HK-2 (cell line): ENCODE results near the gene CALM3.
A peak's percentile ranks its signal among the peaks of the same experiment; 100 is the strongest.
"Not testable (repeated sequence)": the region's sequence is repeated elsewhere in the genome, so short reads cannot be mapped to it uniquely, and the experiment has no call there.

Experiments
- DNase-seq: peaks from one replicate; pipeline ENCODE4 v3.0.0-alpha.2; 2018; ENCODE audit not compliant: unreplicated experiment

The CALM3 gene

DNA sequence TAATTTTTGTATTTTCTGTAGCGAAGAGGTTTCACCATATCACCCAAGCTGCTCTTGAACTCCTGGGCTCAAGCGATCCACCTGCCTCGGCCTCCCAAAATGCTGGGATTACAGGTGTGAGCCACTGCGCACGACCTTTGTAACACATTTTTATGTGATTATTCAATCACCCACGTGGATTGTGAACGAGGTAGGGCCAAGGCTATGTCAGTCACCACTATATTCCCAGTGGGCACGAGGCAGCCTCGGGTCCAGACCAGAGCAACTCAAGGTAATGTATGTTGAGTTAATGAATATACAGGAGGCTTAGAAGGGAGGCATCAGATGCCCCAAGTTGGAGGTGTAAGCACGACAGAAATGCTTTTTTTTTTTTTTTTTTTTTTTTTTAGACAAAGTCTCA, 14.8 kb downstream of the CALM3 start:
- no peak for DNase-seq

DNA sequence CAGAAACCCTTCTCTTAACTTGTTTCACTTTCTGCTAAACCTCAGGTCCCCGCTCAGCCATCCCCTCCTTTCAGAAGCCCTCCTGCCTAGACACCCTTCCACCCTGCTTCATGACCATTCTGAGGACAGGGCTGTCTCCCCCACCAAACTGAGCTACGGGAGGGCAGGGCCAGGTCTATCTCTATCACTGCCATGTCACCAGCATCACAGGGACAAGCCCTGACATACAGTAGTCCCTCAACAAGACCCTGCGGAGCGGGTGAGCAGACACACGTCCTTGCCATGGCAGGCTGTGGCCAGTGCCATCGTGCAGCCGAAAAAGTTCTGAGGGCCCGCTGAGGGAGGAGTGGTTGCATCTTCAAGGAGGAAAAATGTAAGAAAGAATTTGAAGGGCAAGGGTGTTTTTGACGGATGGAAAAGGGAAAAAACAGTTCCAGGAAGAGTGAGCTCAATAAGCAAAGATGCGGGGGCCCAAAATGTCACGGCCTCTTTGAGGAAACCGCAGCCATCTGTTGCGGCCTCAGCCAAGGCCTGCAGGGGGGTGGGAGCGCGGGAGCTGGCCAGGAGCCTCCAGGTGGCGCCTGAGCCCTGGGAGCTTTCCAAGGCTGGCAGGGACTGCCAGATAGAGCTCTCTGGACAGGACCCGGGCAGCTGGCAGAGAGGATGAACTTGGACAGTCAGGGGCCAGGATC, 15.6 kb downstream of the CALM3 start:
- DNase-seq: peak; percentile 64

DNA sequence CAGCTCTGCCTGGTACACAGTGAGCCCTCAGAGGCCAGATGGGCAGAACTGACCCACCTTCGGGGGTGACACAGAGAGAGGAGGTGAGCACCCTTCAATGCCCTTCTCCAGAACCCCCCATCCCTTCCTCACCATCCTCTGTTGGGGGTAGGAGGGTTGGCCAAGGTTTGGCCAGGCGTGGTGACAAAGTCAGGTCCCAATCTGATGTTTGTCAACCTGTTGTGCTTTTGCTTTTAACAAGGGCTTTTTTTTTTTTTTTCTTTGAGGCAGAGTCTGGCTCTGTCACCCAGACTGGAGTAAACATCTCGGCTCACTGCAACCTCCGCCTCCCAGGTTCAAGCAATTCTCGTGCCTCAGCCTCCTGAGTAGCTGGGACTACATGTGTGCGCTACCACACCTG, 16.5 kb downstream of the CALM3 start:
- no peak for DNase-seq

DNA sequence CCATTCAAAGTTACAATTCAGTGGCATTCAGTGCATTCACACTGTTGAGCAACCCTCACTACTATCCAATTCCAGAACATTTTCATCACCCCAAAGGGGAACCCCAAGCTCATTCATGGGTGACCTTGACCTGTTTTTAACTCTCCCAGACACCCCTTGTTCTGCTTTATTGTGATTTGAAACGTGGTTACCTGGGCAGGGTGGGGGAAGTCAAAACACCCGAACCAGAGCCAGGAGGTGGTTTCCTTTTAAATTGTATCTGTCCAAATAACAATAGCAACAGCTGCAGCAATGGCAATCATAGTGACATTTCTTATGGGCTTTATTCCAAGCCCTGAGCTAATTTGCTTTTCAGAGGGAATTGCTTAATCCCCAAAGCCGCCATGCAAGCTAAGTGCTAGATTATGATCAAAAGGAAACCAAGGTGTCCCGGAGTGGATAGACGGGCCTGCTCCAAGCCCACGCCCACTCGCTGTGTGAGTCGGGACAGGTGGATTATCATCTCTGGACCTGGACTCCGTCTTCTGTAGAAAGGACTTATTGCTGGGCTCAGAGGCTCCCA, 17.6 kb downstream of the CALM3 start:
- DNase-seq: no peak

DNA sequence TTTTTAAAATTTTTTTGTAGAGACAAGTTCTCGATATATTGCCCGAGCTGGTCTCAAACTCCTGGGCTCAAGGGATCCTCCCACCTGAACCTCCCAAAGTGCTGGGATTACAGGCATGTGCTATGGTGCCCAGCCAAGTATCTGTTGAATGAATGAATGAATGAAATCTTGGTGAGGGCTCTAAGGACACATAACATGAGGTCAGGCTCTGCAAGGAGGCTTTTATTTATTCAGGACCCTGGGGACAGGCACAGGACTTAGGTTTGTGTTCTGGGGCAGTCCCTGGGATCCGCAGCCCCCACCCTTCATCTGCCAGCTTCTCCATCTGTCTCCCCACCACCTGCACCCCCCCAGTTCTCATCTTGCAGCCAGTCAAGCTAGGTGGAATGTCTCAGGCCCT, 19.1 kb downstream of the CALM3 start:
- no peak for DNase-seq

DNA sequence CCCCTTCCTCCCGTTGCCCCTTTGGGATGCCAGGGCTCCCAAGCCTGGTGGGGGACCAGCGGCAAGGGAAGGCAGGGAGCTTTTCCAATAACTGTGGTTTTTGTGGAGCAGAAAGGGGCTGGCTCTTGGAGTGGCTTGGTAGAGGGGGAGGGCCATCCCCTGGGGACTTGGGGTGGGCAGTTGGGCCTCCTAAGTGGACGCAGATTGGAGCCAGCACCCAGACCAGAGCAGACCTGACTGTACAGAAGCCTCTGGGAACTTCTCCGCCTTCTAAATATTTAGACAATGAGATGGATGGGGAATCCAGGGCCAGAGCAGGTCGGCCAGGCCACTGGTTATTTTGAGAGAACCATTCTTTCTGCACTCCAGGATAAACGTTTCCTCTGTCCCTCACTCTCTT, 19.6 kb downstream of the CALM3 start:
- DNase-seq: no peak

DNA sequence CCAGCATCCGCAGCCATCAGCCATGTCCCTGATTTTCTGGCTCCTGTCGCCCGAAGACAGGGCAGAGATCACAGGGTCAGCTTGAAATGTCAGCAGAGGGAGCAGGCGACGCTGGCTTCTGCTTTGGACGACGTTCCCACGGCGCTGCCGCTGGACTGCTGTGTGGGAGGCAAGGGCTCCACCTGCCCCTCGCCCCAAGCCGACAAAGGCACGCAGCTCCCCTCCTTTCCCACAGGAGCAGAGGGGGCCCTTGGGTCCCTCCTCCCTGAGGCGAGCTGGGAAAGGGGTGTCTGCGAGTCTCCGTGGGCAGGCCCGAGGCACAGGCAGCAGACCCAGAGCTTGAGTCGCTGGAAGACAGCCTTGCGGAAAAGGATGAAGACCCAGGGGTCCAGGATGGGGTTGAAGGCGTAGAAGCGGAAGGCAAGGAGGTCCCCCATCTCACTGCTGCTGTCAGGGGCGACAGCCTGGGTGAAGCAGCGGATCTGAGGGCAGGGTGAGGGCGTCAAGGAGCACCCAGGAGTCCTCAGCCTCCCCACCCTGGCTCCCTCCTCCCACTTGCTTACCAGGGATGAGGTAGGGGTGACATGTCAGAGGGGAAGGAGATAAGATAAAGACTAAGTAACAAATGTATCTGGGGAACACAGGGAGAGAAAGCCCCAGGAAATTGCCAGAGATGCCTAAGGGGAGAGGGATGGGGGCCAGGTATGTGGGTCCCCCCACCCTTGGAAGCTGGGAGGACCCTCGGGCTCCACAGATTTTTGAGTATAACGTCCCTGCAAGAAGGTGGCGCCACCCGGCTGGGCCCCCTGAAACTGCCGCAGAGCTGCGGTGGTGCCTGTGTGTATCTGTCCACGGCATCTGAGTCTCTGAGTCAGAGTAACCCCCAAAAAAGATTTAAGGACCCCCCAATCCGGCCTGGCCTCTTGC, 20.3 kb downstream of the CALM3 start:
- no peak for DNase-seq

DNA sequence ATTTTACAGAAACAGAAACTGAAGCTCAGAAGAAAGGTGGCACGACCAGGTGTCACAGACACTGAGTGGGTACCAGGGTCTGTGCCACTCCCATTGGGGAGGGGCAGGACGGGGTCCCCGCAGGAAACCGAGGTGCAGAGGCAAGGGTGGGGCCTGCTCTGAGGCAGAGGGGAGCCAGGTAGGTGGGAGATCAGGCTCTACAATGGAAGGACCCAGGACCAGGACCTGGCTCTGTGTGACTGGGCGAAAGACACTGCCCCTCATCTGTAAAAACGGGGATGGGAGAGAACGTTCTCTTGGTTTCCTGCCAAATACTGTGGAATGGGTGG, 21.0 kb downstream of the CALM3 start:
- no peak for DNase-seq

DNA sequence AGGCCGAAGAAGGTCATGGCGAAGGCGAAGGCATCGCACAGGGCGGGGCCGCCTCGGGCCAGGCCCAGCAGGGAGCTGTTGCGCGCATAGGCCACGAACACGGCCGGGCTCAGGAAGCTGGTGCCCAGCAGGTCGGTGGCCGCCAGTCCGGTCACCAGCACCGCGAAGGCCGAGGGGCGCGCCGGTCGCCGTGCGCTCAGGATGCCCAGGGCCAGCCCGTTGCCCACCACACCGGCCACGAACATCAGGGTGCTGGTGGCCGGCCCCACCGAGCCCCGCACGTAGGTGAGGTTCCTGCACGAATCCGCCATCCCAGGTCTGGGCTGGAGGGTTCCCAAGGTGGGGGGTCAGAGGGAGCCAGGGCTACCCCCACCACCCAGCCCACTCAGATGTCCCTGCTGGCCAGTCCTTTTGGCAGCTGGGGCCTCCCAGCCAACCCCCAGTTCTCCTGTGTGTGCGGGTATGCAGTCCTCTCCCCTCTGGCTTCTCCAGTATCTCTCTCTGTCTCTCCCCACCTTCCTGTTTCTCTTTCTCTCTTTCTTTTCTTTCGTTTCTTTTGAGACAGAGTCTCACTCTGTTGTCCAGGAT, 22.9 kb downstream of the CALM3 start:
- DNase-seq: no peak

DNA sequence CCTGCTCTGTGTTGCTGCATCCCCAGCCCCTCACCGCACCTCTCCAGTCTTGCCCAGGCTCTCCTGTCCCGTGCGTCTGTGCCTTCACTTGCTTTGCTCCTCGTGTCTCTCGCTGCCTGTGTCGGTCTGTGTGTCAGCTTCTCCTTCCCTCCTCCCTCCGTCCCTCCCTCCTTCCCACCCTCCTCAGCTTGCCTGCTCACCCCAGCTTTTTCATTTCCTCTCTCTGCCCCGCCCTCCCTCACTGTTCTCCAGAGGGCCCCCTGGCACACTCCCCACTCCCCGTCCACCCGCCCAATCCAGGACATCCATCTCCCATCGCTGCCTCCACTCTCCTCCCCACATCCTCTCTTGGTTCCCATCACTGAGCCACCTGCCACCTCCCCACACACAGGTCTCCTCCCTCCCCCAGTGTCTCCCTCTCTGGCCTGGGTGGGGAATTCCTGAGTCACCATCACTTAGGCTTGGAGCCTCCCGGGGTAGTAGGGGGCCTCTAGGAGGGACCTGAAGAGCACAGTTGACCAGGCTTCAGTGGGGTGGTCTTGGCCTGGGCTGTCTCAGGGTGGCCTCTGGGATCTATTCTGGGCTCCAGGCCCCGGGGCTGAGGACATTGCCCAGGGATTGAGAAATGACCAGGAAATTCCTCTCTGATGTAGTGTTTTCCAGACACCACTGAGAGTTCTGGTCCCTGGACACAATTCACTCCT, 24.0 kb downstream of the CALM3 start, which contains the start of gene PTGIR:
TSS of gene PTGIR (minus strand) at position 132 of the 704 bp plus-strand sequence. CDS start 864 bp downstream, outside the sequence.
- DNase-seq: no peak

DNA sequence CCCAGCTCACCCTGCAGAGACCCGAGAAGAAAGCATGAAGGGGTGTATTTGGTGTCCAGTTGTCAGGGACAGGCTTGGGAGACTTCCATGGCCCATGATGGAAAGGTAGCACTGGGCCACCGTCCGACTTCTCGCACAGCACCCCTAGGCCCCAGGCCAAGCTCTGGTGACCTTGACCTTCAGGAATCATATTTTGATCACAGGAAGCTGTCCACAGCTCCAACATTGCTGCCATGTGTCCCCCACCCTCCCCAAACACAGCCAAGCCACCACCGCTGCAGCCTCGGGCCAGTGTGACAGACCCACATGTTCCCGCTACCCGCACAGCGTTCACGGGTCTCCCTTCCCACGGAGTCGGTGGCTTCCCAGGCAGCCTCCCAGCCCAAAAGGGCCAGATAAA, 24.6 kb downstream of the CALM3 start:
- DNase-seq: no peak

DNA sequence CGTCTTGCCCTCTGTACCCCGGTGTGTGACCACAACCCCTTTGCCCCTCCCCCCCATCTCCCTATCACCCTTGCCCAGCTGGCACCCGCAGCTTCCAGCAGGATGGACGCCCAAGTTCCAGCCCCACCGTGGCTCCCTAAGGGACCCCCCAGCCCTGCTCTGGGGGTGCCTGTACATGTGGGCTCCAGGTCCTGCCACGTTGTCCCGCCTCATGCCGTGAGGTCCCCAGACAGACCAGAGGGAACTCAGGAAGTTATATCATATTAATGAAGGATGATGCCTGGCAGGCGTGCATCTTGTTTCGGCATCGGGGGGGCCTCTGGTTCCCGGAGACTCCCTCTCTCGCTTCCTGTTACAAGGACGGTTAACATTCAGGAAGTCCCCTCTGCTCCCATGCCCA, 25.3 kb downstream of the CALM3 start:
- no peak for DNase-seq

DNA sequence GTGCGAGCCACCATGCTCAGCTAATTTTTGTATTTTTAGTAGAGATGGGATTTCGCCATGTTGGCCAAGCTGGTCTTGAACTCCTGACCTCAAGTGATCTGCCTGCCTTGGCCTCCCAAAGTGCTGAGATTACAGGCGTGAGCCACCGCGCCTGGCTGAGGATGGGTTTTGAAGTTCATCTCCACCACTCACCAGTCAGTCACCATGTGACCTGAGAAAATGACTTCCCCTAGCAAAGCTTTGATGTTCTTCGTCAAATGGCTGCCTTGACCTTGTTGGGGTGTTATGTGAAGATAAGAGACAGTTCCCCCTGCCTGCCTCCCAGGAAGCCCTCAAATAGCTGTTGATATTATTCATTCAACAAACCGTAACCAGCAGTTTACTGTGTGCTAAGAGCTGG, 27.8 kb downstream of the CALM3 start:
- DNase-seq: not testable (repeated sequence)

DNA sequence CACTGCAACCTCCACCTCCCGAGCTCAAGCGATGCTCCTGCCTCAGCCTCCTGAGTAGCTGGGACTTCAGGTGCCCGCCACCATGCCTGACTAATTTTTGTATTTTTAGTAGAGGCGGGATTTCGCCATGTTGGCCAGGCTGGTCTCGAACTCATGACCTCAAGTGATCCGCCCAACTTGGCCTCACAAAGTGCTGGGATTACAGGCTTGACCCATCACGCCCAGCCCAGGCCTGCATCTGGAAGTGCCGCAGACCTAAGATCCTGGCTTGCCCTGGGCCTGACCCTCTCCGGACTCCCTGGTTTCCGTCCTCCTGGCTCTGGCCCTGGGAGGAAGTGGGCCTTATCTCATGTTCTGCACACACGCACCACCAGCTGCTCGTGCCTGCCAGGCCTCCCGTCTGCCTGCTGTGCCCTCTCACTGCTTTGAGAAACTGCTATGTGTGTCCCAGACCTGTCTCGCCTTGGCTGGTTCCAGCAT, 28.5 kb downstream of the CALM3 start:
- no peak for DNase-seq

DNA sequence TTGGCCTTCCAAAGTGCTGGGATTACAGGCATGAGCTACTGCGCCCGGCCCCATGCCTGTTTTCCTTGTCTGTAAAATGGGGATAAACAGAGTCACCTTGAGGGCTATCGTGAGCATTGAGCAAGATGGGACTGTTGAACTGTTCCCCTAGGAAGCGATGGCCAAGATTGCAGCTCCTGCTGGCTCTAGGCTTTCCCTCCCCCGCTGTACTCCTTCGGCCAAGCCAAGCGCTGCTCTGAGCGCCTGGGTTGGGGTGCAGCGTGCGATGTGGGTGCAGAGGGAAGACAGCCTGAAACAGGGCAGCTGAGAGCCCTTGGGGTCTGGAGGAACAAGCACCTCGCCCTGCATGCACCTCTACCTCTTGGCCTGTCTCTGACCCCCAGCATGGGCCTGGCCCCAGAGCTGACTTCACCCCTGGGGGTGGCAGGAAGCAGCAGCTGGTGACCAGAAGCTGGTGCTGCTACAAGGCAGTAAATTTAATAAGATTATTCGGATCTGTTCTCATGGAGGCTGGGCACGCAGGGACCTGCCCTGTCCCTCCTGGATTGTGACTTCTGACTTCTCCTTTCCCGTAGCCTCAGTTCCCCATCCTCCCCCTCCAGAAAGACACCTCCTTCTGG, 29.6 kb downstream of the CALM3 start:
- no peak for DNase-seq

DNA sequence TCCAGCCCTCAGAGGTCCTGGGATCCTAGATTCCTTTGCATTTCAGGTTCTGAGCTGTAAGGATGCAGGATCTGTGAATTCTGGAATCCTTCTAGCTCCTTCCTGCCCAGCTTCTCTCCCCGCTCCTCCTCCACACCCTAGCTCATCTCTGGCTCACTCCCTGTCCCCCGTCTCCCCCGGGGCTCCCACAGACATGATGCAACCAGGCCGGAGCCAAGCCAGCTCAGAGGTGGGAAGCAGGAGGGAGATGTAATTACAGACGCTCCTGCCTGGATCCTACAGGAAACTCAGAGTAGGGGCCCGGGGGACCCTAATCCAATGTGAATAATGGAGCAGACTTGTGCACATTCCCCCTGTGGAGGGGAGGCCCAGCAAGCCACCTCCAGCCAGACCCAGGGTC, 30.4 kb downstream of the CALM3 start:
- no peak for DNase-seq

DNA sequence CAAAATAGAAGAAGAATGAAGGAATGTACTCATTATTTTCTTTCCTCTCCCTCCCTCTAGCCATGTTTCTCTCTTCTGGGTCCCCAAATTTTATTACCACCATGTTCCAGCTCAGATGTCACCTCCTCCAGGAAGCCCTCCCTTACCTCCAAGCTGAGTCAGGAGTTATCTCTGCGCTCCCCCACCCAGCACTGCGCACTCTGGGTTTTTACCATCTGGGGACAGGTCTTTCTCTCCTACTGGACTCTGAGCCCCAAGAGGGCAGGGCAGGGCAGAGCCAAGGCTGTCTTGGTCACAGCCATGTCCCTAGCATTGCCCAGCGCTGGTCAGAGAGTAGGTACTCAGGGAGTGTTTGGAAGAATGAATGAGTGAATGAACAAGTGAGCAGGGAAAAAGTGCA, 32.0 kb downstream of the CALM3 start:
- DNase-seq: no peak

DNA sequence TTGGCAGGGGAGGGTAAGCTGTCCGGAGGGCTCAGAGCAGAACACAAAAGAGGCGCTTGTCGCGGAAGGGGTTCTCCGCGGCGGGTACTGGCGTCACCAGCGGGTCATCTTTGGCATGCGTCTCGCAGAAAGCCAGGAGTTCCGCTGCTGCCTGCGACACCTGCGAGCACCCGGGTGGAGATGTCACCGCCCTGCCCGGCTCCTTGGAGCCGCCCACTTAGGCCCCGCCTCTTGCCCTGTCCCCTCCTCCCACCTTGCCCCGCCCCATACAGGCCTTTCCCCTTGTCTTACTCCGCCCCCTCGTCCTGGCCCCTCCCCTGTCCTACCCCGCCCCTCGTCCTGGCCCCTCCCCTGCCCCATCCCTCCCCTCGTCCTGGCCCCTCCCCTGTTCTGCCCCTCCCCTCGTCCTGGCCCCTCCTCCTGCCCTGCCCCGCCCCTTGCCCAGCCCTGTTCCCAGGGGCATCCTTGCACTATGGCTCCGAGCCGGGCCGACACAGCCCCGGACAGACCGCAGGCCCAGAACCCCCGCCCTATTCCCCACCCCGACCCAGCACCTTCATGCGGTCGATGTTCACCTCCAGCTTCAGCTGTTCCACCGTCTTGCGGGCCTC, 33.0 kb downstream of the CALM3 start:
- peak; percentile 87 for DNase-seq

DNA sequence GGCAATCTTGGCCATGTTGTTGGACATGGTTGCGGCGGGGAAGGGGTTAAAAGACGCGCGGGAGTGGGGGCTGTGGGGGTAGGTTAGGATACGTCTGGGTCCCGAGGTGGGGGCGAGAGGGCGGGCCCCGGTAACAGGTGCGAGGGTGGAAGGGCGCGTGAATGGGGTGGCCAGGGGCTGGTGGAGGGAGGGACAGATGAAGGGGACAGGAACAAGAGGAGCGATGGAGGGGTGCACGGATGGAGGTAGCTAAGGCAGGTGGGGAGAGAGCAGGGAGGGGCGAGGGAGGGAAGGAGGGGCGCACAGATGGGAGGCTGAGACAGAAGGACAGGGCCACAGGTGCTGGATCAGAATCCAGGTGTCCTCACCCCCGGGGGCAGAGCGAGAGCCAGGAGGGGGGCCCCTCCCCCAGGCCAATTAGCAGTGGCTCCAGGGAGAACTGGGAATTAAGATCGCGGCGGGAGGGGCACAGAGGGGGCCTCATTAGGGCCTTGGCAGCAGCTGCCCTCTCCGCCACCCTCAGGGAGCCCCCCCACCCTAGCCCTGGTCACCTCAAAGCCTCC, 33.6 kb downstream of the CALM3 start:
- no peak for DNase-seq

DNA sequence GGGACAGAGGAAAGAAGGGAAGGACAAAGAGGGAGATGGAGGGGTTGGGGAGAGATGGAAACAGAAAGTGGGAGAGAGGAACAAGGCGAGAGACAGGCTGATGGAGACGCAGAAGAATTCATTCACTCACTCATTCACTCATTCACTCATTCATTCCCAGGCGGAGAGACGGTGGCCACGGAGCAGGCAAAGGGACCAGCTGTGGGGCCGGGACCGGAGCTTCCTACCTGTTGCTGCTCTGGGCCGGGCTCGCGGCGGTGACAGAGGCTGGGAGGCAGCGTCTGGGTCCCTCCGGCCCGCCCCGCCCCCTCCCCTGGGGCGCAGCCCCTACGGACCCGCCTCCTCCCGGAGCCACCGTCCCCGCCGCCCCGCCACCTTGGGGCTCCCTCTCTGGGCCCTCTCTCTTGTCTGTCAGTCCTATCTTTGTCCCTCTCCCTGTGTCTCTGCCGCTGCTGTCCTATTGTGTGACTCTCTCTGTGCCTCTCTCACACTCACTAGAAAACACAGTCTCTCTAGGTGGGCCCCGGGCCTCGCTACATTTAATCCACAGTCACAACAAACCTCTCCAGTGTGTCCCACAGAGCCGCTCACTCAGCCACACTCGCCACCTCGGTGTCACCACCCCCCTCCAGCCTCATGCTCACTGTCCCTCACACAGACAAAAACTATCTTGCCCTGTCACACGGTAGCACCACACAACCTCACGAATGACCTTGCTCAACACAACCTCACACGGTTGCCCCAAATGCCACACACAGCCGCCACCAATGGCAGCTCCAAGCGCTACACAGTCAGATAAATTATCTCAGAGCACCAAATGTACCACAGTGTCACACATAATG, 35.0 kb downstream of the CALM3 start, which contains the start of gene GNG8:
TSS of gene GNG8 (minus strand) at position 283 of the 842 bp plus-strand sequence. CDS start 1,520 bp downstream, outside the sequence.
- no peak for DNase-seq
